Measurements from ENCODE around the gene NCAPH2.

NCAPH2 gene

GRCh38 chr22:50525104-50525857 lies 17.3 kb downstream of the NCAPH2 start, which contains the start of gene SCO2:
Gene SCO2 (minus strand): TSS chr22:50525598. CDS start chr22:50524411, 1,187 bp downstream.
- no peaks in the 10 kb centered on the region for H3K27me3 Mint-ChIP-seq
- no peaks in the 10 kb centered on the region for H3K9me3 Mint-ChIP-seq
- H3K4me1 Mint-ChIP-seq (ENCODE audit: low read depth) = peaks cover 39% of the 10 kb centered on the region
- peak within 1 kb of the TSS; percentile 92 for H3K4me3 Mint-ChIP-seq
- peak; percentile 99 for DNase-seq
- H3K27ac Mint-ChIP-seq = peak within 1 kb of the TSS; percentile 93
- H3K36me3 Mint-ChIP-seq (ENCODE audit: low read depth) = peaks cover 67% of the 10 kb centered on the region

GRCh38 chr22:50525858-50526107 lies 17.8 kb downstream of the NCAPH2 start:
- H3K27ac Mint-ChIP-seq = peak overlapping the region; percentile 93
- H3K27me3 Mint-ChIP-seq = no peaks in the 10 kb centered on the region
- no peaks in the 10 kb centered on the region for H3K9me3 Mint-ChIP-seq
- peaks cover 62% of the 10 kb centered on the region for H3K36me3 Mint-ChIP-seq (ENCODE audit: low read depth)
- no peak for DNase-seq
- H3K4me1 Mint-ChIP-seq (ENCODE audit: low read depth) = peaks cover 39% of the 10 kb centered on the region
- peak overlapping the region; percentile 92 for H3K4me3 Mint-ChIP-seq

GRCh38 chr22:50526108-50526833 lies 18.2 kb downstream of the NCAPH2 start:
- Mint-ChIP-seq H3K27ac (peak overlapping the region; percentile 93), H3K36me3 (ENCODE audit: low read depth) (peaks cover 60% of the 10 kb centered on the region), H3K4me1 (ENCODE audit: low read depth) (peaks cover 41% of the 10 kb centered on the region), H3K27me3 (no peaks in the 10 kb centered on the region), H3K9me3 (no peaks in the 10 kb centered on the region), H3K4me3 (peak overlapping the region; percentile 92)
- peak; percentile 90 for DNase-seq

DNA sequence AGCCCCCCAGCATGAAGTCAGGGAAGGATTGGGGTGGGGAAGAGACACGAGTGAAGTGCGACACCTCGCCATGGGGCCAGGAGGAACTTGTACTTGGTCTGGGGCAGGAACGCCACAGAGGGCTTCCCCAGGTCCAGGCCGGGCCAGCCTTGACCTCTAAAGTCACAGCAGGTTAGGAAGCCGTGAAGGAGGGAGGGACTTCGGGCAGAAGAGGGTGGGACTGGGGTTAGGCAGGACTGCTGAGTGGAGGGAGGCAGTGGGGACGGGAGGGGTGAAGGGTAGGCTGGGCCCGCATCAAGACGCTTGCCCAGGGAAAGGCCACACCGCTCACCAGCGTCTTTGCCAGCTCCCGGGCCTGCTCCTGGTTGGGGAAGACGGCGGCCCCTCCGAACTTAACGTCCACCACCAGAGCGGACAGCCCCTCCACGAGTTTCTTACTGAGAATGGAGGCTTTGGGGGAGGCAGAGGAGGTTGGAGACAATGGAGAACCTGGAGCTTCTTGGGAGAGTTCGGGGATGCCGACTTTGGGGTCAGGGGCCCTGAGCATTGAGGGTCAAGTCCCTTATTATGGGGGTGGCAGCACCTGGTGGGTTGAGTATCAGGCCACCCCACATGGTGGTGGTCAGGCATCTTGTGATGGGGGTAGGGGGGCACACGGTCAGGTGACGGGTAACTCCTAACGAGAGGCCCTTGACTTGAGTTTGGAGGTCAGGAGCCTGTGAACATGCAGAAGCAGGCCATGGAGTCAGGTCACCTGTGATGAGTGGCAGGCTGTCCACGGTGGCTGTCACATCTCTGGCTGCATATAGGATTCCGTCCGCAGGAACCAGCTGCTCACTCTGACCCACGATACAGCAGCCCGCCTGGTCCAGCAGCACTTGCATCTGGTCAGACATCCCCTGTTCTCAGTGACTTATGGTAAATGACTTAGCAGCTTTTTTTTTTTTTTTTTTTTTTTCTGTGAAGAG lies 19.1 kb downstream of the NCAPH2 start:
- H3K4me3 Mint-ChIP-seq = peak overlapping the region; percentile 83
- peak overlapping the region; percentile 93 for H3K27ac Mint-ChIP-seq
- H3K9me3 Mint-ChIP-seq = no peaks in the 10 kb centered on the region
- H3K36me3 Mint-ChIP-seq (ENCODE audit: low read depth) = peaks cover 51% of the 10 kb centered on the region
- peaks cover 41% of the 10 kb centered on the region for H3K4me1 Mint-ChIP-seq (ENCODE audit: low read depth)
- DNase-seq = peak; percentile 75
- no peaks in the 10 kb centered on the region for H3K27me3 Mint-ChIP-seq

- Mint-ChIP-seq H3K36me3 (ENCODE audit: low read depth) (peaks cover 43% of the 10 kb centered on the region), H3K27me3 (no peaks in the 10 kb centered on the region), H3K4me1 (ENCODE audit: low read depth) (peaks cover 48% of the 10 kb centered on the region), H3K4me3 (peak overlapping the region; percentile 83), H3K27ac (peak overlapping the region; percentile 93), H3K9me3 (no peaks in the 10 kb centered on the region)
- DNase-seq = no peak
Measured at GRCh38 chr22:50527921-50528681, 20.1 kb downstream of the NCAPH2 start.

DNA sequence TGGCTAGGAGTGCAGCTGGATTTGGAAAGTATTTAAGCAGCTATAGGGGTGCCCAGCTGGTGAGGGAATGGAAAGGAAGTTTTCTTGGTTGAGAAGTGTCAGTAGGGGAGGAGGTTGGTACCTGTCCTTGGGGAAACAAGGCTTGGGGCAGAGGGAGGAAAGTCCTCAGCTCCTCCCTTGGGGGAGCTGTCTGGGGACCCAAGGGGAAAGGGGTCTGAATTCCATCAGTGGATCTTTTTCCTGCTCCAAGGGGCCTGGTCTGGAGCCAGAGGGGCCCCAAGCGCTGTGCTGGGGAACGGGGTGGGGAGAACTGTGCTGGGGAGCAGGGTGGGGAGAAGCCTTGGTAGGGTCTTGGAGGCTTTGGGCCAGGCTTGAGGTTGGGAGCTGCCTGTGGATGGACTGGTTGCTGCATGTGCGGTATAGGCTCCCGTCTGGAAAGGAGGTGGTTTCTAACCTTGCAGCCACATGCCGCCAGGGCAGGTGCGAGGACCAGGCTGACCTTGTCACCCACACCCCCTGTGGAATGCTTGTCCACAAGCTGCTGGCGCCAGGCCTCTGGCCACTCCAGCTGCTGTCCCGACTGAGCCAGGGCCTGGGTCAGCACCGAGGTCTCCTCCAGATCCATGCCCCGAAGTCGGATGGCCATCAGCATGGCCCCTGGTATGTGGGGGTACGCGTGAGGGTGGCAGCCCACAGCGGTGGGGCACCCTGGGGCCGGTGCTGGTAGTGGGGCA lies 20.8 kb downstream of the NCAPH2 start:
- Mint-ChIP-seq H3K4me1 (ENCODE audit: low read depth) (peaks cover 49% of the 10 kb centered on the region), H3K4me3 (peak overlapping the region; percentile 83), H3K27ac (peak overlapping the region; percentile 93), H3K9me3 (no peaks in the 10 kb centered on the region), H3K36me3 (ENCODE audit: low read depth) (peaks cover 36% of the 10 kb centered on the region), H3K27me3 (no peaks in the 10 kb centered on the region)
- DNase-seq = no peak

- Mint-ChIP-seq H3K9me3 (no peaks in the 10 kb centered on the region), H3K27ac (peak overlapping the region; percentile 71), H3K27me3 (no peaks in the 10 kb centered on the region), H3K4me3 (peak overlapping the region; percentile 83), H3K4me1 (ENCODE audit: low read depth) (peaks cover 51% of the 10 kb centered on the region), H3K36me3 (ENCODE audit: low read depth) (peaks cover 30% of the 10 kb centered on the region)
- no peak for DNase-seq
Measured at GRCh38 chr22:50529416-50529896, 21.4 kb downstream of the NCAPH2 start.

DNA sequence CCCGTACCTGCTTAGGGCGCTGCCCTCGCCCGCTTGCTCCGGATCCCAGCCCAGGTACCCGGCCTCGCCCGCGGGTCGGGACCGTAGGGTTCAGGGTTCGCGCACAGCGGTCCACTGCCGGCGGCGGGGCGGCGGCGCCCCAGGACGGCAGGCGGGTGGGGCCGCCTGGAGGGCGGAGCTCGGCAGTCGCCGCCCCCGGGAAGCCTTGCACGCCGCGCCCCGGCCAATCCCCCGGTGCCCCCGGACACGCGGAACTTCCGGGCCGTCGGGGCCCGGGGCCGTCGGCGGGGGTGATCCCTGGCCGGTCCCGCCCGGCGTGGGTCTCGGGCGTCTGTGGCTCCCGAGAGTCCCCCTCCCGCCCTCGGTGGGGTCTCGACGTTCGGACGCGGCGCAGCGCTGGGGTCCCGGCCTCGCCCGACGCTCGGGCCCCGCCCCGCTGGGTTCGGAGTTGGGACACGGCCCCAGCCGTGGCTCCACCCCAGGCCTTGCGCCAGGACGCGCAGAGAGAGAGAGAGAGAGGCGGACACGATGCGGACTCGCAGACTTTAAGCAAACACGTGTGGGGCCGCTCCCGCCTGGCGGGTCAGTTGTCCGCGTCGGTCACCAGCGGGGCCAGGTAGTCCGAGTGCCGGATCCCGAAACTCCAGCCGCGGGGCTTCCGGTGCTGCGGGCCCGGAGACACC lies 22.0 kb downstream of the NCAPH2 start, which contains the start of gene TYMP:
Gene TYMP, minus strand, starts transcription at position 116 of the 683 bp plus-strand sequence. CDS start 303 bp downstream, outside the sequence.
- peaks cover 24% of the 10 kb centered on the region for H3K36me3 Mint-ChIP-seq (ENCODE audit: low read depth)
- no peaks in the 10 kb centered on the region for H3K9me3 Mint-ChIP-seq
- H3K4me1 Mint-ChIP-seq (ENCODE audit: low read depth) = peaks cover 49% of the 10 kb centered on the region
- peak within 1 kb of the TSS; percentile 97 for H3K27ac Mint-ChIP-seq
- no peaks in the 10 kb centered on the region for H3K27me3 Mint-ChIP-seq
- H3K4me3 Mint-ChIP-seq = peak within 1 kb of the TSS; percentile 90
- peak; percentile 86 for DNase-seq

- Mint-ChIP-seq H3K9me3 (no peaks in the 10 kb centered on the region), H3K27me3 (no peaks in the 10 kb centered on the region), H3K27ac (peak overlapping the region; percentile 97), H3K4me1 (ENCODE audit: low read depth) (peaks cover 49% of the 10 kb centered on the region), H3K36me3 (ENCODE audit: low read depth) (peaks cover 24% of the 10 kb centered on the region), H3K4me3 (peak overlapping the region; percentile 90)
- no peak for DNase-seq
Measured at GRCh38 chr22:50530580-50530876, 22.5 kb downstream of the NCAPH2 start.

DNA sequence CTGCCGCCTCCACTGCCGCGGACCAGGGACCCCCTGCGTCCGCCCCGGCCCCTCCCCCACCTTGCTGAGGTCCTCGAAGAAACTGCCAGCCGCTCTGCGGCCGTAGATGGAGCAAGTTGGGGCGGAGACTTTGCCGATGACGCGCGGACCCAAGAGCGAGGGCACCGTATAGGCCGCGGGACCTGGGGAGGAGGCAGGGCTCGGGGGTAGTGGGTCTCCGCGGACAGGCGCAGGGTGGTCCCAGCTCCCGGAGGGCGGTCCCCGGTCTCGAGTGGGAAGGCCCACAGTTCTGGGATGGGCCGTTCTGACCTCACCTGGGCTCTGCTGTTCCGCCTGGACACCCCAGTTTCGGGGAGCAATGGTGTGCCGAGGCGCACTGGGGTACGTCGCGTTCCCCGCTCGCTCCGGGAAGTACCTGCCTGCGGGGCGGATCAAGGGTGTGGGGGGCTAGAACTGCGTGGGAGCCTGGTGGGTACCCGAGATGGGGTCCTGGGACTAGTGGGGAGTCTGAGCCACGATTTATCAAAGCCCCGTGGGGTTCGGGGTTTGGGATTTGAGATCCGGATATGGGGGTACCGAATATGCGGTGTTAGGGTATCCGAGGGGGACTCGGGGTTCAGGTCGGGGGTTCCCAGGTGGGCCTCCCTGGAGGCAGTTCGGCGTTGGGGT lies 23.0 kb downstream of the NCAPH2 start:
- Mint-ChIP-seq H3K4me1 (ENCODE audit: low read depth) (peaks cover 49% of the 10 kb centered on the region), H3K36me3 (ENCODE audit: low read depth) (peaks cover 24% of the 10 kb centered on the region), H3K27me3 (no peaks in the 10 kb centered on the region), H3K9me3 (no peaks in the 10 kb centered on the region), H3K27ac (peak overlapping the region; percentile 97), H3K4me3 (peak overlapping the region; percentile 90)
- DNase-seq = peak; percentile 89

DNA sequence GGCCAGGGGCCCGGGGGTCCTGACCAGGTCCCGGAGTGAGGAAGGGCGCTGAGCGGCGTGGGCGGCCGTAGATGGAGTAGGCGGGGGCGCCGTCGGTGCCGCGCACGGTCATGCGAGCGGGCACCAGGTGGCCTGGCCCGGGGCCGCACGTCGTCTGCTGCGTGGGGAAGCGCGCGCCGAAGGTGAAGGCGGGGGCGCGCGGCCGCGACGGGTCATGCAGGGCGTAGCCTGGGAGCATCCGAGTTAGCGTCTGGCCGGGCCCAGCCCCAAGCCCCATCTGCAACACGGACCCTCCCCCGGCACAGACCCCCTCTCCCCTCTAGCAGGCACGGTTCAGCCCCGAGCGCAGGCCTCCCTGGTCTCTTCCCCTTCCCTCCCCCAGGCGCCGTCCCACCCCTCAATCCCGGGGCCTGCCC lies 23.5 kb downstream of the NCAPH2 start:
- peak overlapping the region; percentile 97 for H3K27ac Mint-ChIP-seq
- no peaks in the 10 kb centered on the region for H3K27me3 Mint-ChIP-seq
- peaks cover 54% of the 10 kb centered on the region for H3K4me1 Mint-ChIP-seq (ENCODE audit: low read depth)
- peak; percentile 84 for DNase-seq
- peak overlapping the region; percentile 90 for H3K4me3 Mint-ChIP-seq
- H3K36me3 Mint-ChIP-seq (ENCODE audit: low read depth) = peaks cover 24% of the 10 kb centered on the region
- no peaks in the 10 kb centered on the region for H3K9me3 Mint-ChIP-seq

GRCh38 chr22:50531962-50532674 lies 24.1 kb downstream of the NCAPH2 start:
- peak overlapping the region; percentile 97 for H3K27ac Mint-ChIP-seq
- DNase-seq = peak; percentile 37
- no peaks in the 10 kb centered on the region for H3K27me3 Mint-ChIP-seq
- H3K4me3 Mint-ChIP-seq = peak overlapping the region; percentile 90
- no peaks in the 10 kb centered on the region for H3K9me3 Mint-ChIP-seq
- peaks cover 53% of the 10 kb centered on the region for H3K4me1 Mint-ChIP-seq (ENCODE audit: low read depth)
- H3K36me3 Mint-ChIP-seq (ENCODE audit: low read depth) = peaks cover 22% of the 10 kb centered on the region
